K562 (cell line): ENCODE data around the gene PIK3CA.

Experiments used
- ARID4B ChIP-seq: sonication (generic); formaldehyde crosslinking; IDR thresholded peaks from 2 replicates; pipeline ENCODE4 v1.8.0; 2022; ENCODE audit warnings: mild to moderate bottlenecking, missing genetic modification reagents
- ARNT ChIP-seq, 2 experiments: fragments of 450-650 bp; IDR thresholded peaks; 2 replicates each; pipeline ENCODE4 v1.6.1; 2016; ENCODE audit warnings: mild to moderate bottlenecking in 1 of 2
- BCLAF1 ChIP-seq, 2 experiments: fragments of 450-650 bp in 1 of 2; IDR thresholded peaks; 2 replicates each; pipeline ENCODE4 v1.6.1; 2011 to 2017; ENCODE audit warnings: low read depth in 2 of 2, antibody characterized with exemption in 1 of 2, borderline replicate concordance in 1 of 2, low read length in 1 of 2, mild to moderate bottlenecking in 1 of 2, mixed read lengths in 1 of 2; ENCODE audit not compliant: control insufficient read depth in 1 of 2
- CBX8 ChIP-seq: fragments of 200-600 bp; sonication (generic); IDR thresholded peaks from 2 replicates; pipeline ENCODE4 v1.6.1; 2012; ENCODE audit warnings: borderline replicate concordance, mixed run types, low read depth, mild to moderate bottlenecking, moderate library complexity, mixed read lengths, low read length, control low read depth, inconsistent platforms; ENCODE audit not compliant: poor library complexity, severe bottlenecking; ENCODE audit errors: extremely low read depth
- CEBPB ChIP-seq: fragments of 450-650 bp; IDR thresholded peaks from 2 replicates; pipeline ENCODE4 v1.6.1; 2016; ENCODE audit warnings: missing genetic modification characterization, missing compliant biosample characterization
- EP300 ChIP-seq: IDR thresholded peaks from 2 replicates; pipeline ENCODE4 v1.6.1; 2012; ENCODE audit warnings: low read length, improper control_type of control experiment
- FOXP1 ChIP-seq: sonication (generic); formaldehyde crosslinking; IDR thresholded peaks from 2 replicates; pipeline ENCODE4 v1.8.0; 2022; ENCODE audit warnings: mild to moderate bottlenecking, missing genetic modification reagents
- MCM7 ChIP-seq, 2 experiments: fragments of 450-650 bp; IDR thresholded peaks; 2 replicates each; pipeline ENCODE4 v1.6.1; 2016 to 2018
- POLR2AphosphoS5 ChIP-seq: IDR thresholded peaks from 2 replicates; pipeline ENCODE4 v1.6.1; 2011; ENCODE audit warnings: mild to moderate bottlenecking, low read depth, low read length, moderate library complexity; ENCODE audit not compliant: control insufficient read depth, insufficient read depth
- RFX5 ChIP-seq: IDR thresholded peaks from 2 replicates; pipeline ENCODE4 v1.6.1; 2011; ENCODE audit warnings: low read depth, mild to moderate bottlenecking, improper control_type of control experiment, low read length
- ZBTB8A ChIP-seq: fragments of 450-650 bp; IDR thresholded peaks from 2 replicates; pipeline ENCODE4 v1.6.1; 2018; ENCODE audit warnings: mild to moderate bottlenecking, moderate library complexity; ENCODE audit not compliant: partially characterized antibody

- TF ChIP-seq FOXP1 (CRISPR knock-in tag) = no peak
- TF ChIP-seq EP300 = no peak
- no peak for TF ChIP-seq POLR2AphosphoS5
- no peak for TF ChIP-seq ARNT (IDR thresholded peaks at IDR 0.05)
- no peak for TF ChIP-seq CBX8
- no peak for TF ChIP-seq MCM7 (IDR thresholded peaks at IDR 0.05)
- TF ChIP-seq ZBTB8A = no peak
- no peak for TF ChIP-seq ARID4B
- no peak for TF ChIP-seq CEBPB
- TF ChIP-seq BCLAF1 (IDR thresholded peaks at IDR 0.05; ENCODE audit: borderline replicate concordance in 1 of 2, control insufficient read depth in 1 of 2, low read depth in 2 of 2, low read length in 1 of 2) = no peak
- TF ChIP-seq RFX5 = no peak
These were observed 32.0 kb downstream of the PIK3CA start for GRCh38 chr3:179179979-179180759.
